GM19395 (cell line): ENCODE measurements around the gene HTR4.

Experiments
- ATAC-seq: cut with Tn5 transposase; IDR thresholded peaks from one replicate; pipeline ENCODE4 v1.9.1; 2021; ENCODE audit warnings: mild to moderate bottlenecking, moderate library complexity; ENCODE audit not compliant: unreplicated experiment

Gene HTR4

GRCh38 chr5:148665431-148665830 lies 11.1 kb upstream of the HTR4 start:
- no peak for ATAC-seq

- ATAC-seq = no peak
Measured at GRCh38 chr5:148663509-148663908, 9.2 kb upstream of the HTR4 start.

- no peak for ATAC-seq
Measured at GRCh38 chr5:148660346-148660660, 6.0 kb upstream of the HTR4 start.

GRCh38 chr5:148659641-148660345 lies 5.5 kb upstream of the HTR4 start:
- no peak for ATAC-seq

GRCh38 chr5:148653291-148653835 lies 964 bp downstream of the HTR4 start:
- no peak for ATAC-seq

- ATAC-seq = no peak
Measured at GRCh38 chr5:148651528-148651927, 2.8 kb downstream of the HTR4 start.

GRCh38 chr5:148645527-148645926 lies 8.8 kb downstream of the HTR4 start:
- ATAC-seq = no peak

GRCh38 chr5:148641735-148642134 lies 12.6 kb downstream of the HTR4 start:
- no peak for ATAC-seq

- no peak for ATAC-seq
Measured at GRCh38 chr5:148640471-148640870, 13.9 kb downstream of the HTR4 start.

GRCh38 chr5:148639081-148639480 lies 15.2 kb downstream of the HTR4 start:
- ATAC-seq = no peak

- ATAC-seq = no peak
Measured at GRCh38 chr5:148636353-148636752, 18.0 kb downstream of the HTR4 start.

- ATAC-seq = no peak
Measured at GRCh38 chr5:148635321-148636083, 18.8 kb downstream of the HTR4 start.

- ATAC-seq = no peak
Measured at GRCh38 chr5:148633067-148633377, 21.3 kb downstream of the HTR4 start.

- no peak for ATAC-seq
Measured at GRCh38 chr5:148632255-148633066, 21.9 kb downstream of the HTR4 start.

- no peak for ATAC-seq
Measured at GRCh38 chr5:148626986-148627385, 27.3 kb downstream of the HTR4 start.

GRCh38 chr5:148626081-148626613 lies 28.2 kb downstream of the HTR4 start:
- ATAC-seq = no peak

- ATAC-seq = no peak
Measured at GRCh38 chr5:148625250-148625649, 29.1 kb downstream of the HTR4 start.

GRCh38 chr5:148623741-148624140 lies 30.6 kb downstream of the HTR4 start:
- no peak for ATAC-seq

GRCh38 chr5:148623101-148623500 lies 31.2 kb downstream of the HTR4 start:
- no peak for ATAC-seq

- ATAC-seq = peak; percentile 71
Measured at GRCh38 chr5:148620696-148621095, 33.6 kb downstream of the HTR4 start.

- ATAC-seq = no peak
Measured at GRCh38 chr5:148620091-148620490, 34.2 kb downstream of the HTR4 start.
